Stimulated activated CD4-positive, alpha-beta T cell treated with anti-CD3 and anti-CD28 coated beads, TNF-alpha, amount 100 ng/mL, for 4 hours (primary cell): ENCODE measurements around the gene HCN4.
"Not testable (repeated sequence)": the region's sequence is repeated elsewhere in the genome, so short reads cannot be mapped to it uniquely, and the experiment has no call there.

Source experiments
- DNase-seq, 3 experiments: peaks; one replicate each; pipeline ENCODE4 v3.0.0-alpha.2; 2020; ENCODE audit warnings: low read depth in 3 of 3

Gene HCN4

GRCh38 chr15:73325191-73325861, 43.4 kb downstream of the HCN4 start:
- DNase-seq, result no peak

GRCh38 chr15:73324496-73325170, 44.1 kb downstream of the HCN4 start:
- DNase-seq, result no peak

GRCh38 chr15:73323956-73324355, 44.8 kb downstream of the HCN4 start:
- DNase-seq, result no peak

GRCh38 chr15:73323374-73323955, 45.3 kb downstream of the HCN4 start:
- DNase-seq, result no peak

- no peak for DNase-seq
Observed at GRCh38 chr15:73322665-73323373, 45.9 kb downstream of the HCN4 start.

- DNase-seq, result no peak
Observed at GRCh38 chr15:73321496-73322450, 47.0 kb downstream of the HCN4 start.

- no peak for DNase-seq
Observed at GRCh38 chr15:73320619-73321180, 48.1 kb downstream of the HCN4 start.

GRCh38 chr15:73319460-73320245, 49.1 kb downstream of the HCN4 start:
- no peak for DNase-seq

GRCh38 chr15:73318463-73319351, 50.1 kb downstream of the HCN4 start:
- no peak for DNase-seq

GRCh38 chr15:73317651-73318462, 50.9 kb downstream of the HCN4 start:
- DNase-seq, result no peak

- DNase-seq, result no peak
Observed at GRCh38 chr15:73313861-73314260, 54.9 kb downstream of the HCN4 start.

- DNase-seq, result no peak
Observed at GRCh38 chr15:73308305-73308704, 60.5 kb downstream of the HCN4 start.

GRCh38 chr15:73305331-73306211, 63.2 kb downstream of the HCN4 start:
- DNase-seq, result no peak

- DNase-seq, result no peak
Observed at GRCh38 chr15:73303636-73304035, 65.1 kb downstream of the HCN4 start.

- not testable (repeated sequence) for DNase-seq
Observed at GRCh38 chr15:73300286-73300685, 68.5 kb downstream of the HCN4 start.

GRCh38 chr15:73298522-73299245, 70.1 kb downstream of the HCN4 start:
- DNase-seq, result no peak
